Thoracic aorta (tissue), 2 donors: ENCODE measurements around the gene ITM2A. TPM values are rescaled to one million over a fixed set of nuclear protein-coding genes. Genes with fewer than 3 reads are reported as not detected.

Source experiments
- ATAC-seq: fragments of 150-250 bp; one replicate; pipeline ENCODE4 v1.8.0; 2017; ENCODE audit warnings: low read depth; ENCODE audit not compliant: insufficient number of reproducible peaks, low FRiP score
- DNase-seq: peaks from one replicate; pipeline ENCODE4 v3.0.0-alpha.2; 2020; ENCODE audit warnings: low spot score
- H3K27ac ChIP-seq, 2 donors: fragments of 200-600 bp; sonication (generic); 1 replicate in 1 of 2; 2 replicates in 1 of 2; pipeline ENCODE4 v1.5.1; 2016; ENCODE audit warnings: mild to moderate bottlenecking in 2 of 2, moderate library complexity in 2 of 2
- H3K27me3 ChIP-seq: fragments of 200-600 bp; sonication (generic); replicated peaks from 2 replicates; pipeline ENCODE4 v1.6.0; 2016; ENCODE audit warnings: mild to moderate bottlenecking; ENCODE audit not compliant: insufficient read depth
- H3K36me3 ChIP-seq: fragments of 200-600 bp; sonication (generic); one replicate; pipeline ENCODE4 v1.5.1; 2016
- H3K4me1 ChIP-seq, 2 donors: fragments of 200-600 bp; sonication (generic); 1 replicate in 1 of 2; 2 replicates in 1 of 2; pipeline versions ENCODE4 v1.5.1 to v1.6.0; 2016; ENCODE audit warnings: low read depth in 2 of 2, mild to moderate bottlenecking in 1 of 2; ENCODE audit not compliant: control insufficient read depth in 1 of 2
- H3K4me3 ChIP-seq: fragments of 200-600 bp; sonication (generic); 2 replicates; pipeline ENCODE4 v1.5.1; 2016; ENCODE audit warnings: mild to moderate bottlenecking
- H3K9me3 ChIP-seq: fragments of 200-600 bp; sonication (generic); 2 replicates; pipeline ENCODE4 v1.5.1; 2016
- CTCF ChIP-seq: fragments of 200-600 bp; sonication (generic); IDR thresholded peaks from one replicate; pipeline ENCODE4 v1.5.1; 2019; ENCODE audit warnings: antibody characterized with exemption
- total RNA-seq, 2 donors: library from RNA; depleted of rRNA; stranded (reverse); fragments of >200 nt; gene quantifications; one replicate each; pipeline versions ENCODE4 v1.1.0 to v1.2.3, GENCODE V29; 2016

ITM2A gene
- total RNA-seq, 2 donors from 2014 or later, result 43.1 to 68.8 TPM

GRCh38 chrX:79371101-79371500, 4.0 kb upstream of the ITM2A start:
- ATAC-seq (no peak), DNase-seq (no peak)
- TF ChIP-seq CTCF, result no peak
- Histone ChIP-seq H3K36me3 (no peaks in the 10 kb centered on the region), H3K27ac (no peak overlapping the region), H3K4me3 (no peak overlapping the region), H3K27me3 (no peaks in the 10 kb centered on the region), H3K9me3 (no peaks in the 10 kb centered on the region), H3K4me1 (no peaks in the 10 kb centered on the region)

GRCh38 chrX:79369871-79370270, 2.7 kb upstream of the ITM2A start:
- Histone ChIP-seq H3K4me1 (no peaks in the 10 kb centered on the region), H3K4me3 (no peak overlapping the region), H3K27ac (no peak overlapping the region), H3K9me3 (no peaks in the 10 kb centered on the region), H3K36me3 (no peaks in the 10 kb centered on the region), H3K27me3 (no peaks in the 10 kb centered on the region)
- DNase-seq (no peak), ATAC-seq (no peak)
- no peak for TF ChIP-seq CTCF

- Histone ChIP-seq H3K4me1 (no peaks in the 10 kb centered on the region), H3K27ac (no peak overlapping the region), H3K27me3 (no peaks in the 10 kb centered on the region), H3K36me3 (no peaks in the 10 kb centered on the region), H3K4me3 (no peak overlapping the region), H3K9me3 (no peaks in the 10 kb centered on the region)
- TF ChIP-seq CTCF, result no peak
- ATAC-seq (no peak), DNase-seq (no peak)
Measured at GRCh38 chrX:79368441-79368840, 1.3 kb upstream of the ITM2A start.

- TF ChIP-seq CTCF, result no peak
- no peaks in the 10 kb centered on the region for H3K36me3 ChIP-seq
- H3K27me3 ChIP-seq, result no peaks in the 10 kb centered on the region
- H3K9me3 ChIP-seq, result no peaks in the 10 kb centered on the region
- DNase-seq (no peak), ATAC-seq (no peak)
- H3K4me1 ChIP-seq, result no peaks in the 10 kb centered on the region
- H3K27ac ChIP-seq, result no peak overlapping the region
- H3K4me3 ChIP-seq, result no peak overlapping the region
Measured at GRCh38 chrX:79367907-79368306, 773 bp upstream of the ITM2A start.

GRCh38 chrX:79366556-79366872, 620 bp downstream of the ITM2A start:
- Histone ChIP-seq H3K4me3 (peak overlapping the region; percentile 69), H3K27ac (no peak overlapping the region), H3K9me3 (no peaks in the 10 kb centered on the region), H3K4me1 (no peaks in the 10 kb centered on the region), H3K27me3 (no peaks in the 10 kb centered on the region), H3K36me3 (no peaks in the 10 kb centered on the region)
- DNase-seq (no peak), ATAC-seq (no peak)
- no peak for TF ChIP-seq CTCF
